NCI-H1436 (cell line): ENCODE measurements around the gene RAPGEF1.
"Not testable (repeated sequence)": the region's sequence is repeated elsewhere in the genome, so short reads cannot be mapped to it uniquely, and the experiment has no call there.

Experiments
- DNase-seq: peaks from one replicate; lab custom pipeline; 2025; lab: John Stamatoyannopoulos, UW

RAPGEF1 gene, protein sequence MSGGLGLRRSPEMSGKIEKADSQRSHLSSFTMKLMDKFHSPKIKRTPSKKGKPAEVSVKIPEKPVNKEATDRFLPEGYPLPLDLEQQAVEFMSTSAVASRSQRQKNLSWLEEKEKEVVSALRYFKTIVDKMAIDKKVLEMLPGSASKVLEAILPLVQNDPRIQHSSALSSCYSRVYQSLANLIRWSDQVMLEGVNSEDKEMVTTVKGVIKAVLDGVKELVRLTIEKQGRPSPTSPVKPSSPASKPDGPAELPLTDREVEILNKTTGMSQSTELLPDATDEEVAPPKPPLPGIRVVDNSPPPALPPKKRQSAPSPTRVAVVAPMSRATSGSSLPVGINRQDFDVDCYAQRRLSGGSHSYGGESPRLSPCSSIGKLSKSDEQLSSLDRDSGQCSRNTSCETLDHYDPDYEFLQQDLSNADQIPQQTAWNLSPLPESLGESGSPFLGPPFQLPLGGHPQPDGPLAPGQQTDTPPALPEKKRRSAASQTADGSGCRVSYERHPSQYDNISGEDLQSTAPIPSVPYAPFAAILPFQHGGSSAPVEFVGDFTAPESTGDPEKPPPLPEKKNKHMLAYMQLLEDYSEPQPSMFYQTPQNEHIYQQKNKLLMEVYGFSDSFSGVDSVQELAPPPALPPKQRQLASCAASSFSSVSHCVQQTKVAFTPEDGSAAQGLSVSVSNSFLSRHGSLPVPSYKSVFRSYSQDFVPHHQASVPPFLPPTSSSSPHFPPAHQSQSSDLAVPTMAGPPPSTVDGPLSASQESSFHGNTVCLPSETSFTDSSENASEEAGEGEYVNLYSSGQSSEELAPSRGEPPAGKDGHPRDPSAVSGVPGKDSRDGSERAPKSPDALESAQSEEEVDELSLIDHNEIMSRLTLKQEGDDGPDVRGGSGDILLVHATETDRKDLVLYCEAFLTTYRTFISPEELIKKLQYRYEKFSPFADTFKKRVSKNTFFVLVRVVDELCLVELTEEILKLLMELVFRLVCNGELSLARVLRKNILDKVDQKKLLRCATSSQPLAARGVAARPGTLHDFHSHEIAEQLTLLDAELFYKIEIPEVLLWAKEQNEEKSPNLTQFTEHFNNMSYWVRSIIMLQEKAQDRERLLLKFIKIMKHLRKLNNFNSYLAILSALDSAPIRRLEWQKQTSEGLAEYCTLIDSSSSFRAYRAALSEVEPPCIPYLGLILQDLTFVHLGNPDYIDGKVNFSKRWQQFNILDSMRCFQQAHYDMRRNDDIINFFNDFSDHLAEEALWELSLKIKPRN (N-terminal part only)

DNA sequence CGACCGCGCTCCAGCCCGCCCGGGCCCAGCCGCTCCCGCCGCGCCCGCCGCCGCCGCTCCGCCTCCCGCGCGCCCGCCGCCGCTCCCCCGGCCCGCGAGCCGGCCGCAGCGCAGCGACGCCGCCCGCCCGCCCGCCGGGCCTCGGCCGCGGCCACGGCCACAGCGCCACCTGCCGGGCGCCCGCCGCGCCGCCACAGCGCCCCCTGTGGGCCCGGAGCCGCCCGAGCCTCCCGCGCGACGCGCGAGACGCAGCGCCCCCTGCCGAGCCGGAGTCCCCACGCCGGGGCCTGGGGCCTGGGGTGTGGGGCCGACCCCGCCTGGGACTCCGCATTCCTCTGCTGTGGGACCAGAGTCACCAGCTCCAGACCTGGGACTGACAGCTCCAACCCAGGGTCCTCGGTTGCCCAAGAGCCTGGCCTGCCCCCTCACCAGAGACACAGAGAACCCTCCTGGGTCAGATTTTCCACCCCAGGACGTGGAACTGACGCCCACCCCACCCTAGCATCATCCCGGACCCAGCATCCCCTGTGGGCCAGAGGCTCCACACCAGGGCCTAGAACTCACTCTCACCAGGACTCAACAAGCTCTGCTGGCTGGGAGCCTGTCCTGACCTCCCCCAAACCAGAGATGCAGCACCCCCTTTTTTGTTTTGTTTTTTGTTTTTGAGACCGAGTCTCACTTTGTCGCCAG lies at the start of gene RAPGEF1:
Gene RAPGEF1, minus strand, starts transcription at position 118 of the 690 bp plus-strand sequence. CDS start 246 bp downstream, outside the sequence.
- DNase-seq = peak; percentile 37

DNA sequence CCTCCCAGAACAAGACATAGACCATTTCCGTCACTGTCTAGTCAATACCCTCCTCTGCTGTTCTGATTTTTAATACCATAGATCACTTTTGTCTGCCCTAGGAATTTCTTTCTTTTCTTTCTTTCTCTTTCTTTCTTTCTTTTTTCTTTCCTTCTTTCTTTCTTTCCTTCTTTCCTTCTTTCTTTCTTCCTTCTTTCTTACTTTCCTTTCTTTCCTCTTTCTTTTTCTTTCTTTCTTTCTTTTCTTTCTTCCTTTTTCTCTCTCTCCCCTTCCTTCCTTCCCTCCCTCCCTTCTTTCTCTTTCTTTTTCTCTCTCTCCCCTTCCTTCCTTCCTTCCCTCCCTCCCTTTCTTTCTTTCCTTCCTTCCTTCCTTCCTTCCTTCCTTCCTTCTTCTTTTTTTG lies 49.0 kb upstream of the RAPGEF1 start:
- no peak for DNase-seq

DNA sequence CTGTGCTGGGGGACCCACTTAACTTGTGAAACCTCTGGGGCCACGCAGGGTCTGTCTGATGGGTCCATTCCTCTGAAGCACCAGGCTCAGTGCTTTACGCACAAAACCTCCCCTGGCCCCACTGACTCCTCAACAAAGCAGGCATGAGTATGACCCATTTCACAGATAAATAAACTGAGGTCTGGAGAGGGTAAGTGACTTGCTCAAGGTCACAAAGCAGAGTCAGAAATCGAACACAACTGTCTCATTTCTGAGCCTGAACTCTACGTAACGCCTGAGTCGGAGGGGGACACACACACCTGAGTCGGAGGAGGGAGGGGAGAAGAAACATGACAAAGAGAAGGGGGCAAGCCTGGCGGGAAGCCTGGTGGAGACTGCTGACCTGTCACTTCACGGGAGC lies 48.0 kb upstream of the RAPGEF1 start:
- no peak for DNase-seq

DNA sequence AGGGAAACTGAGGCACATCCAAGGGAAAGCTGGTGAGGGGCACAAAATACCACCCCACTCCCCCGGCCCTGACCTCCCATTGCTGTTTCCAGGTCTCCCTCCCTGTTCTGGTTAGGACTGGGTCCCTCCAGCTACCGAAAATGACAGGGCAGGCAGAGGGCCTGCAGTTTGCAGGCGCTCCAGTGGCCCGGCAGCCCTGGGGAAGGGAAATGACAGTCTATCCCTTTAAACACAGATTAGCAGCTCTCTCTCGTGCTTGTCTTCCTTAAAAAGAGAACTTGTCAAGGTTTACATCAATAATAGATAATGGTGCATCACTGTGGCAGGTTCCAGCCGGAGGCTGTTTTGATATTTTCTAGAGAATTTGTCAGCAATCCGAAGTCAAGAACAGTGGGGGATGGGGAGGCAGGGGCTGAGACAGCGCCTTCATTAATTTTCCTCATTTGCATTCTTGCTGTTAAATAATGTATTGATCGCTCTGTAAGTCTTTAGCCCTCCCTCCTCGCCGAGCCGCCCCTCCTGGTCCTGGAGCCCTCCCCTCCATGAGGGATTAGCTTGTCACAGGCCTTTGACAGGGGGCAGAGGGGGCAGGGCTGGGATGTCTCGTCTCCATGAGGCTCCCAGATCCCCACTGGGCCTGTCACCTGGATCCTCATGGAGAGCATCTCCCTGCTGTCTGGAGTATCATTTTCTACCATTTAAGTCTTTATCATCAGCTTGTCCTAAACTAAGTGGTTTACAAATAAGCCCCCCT lies 45.0 kb upstream of the RAPGEF1 start:
- DNase-seq = no peak

DNA sequence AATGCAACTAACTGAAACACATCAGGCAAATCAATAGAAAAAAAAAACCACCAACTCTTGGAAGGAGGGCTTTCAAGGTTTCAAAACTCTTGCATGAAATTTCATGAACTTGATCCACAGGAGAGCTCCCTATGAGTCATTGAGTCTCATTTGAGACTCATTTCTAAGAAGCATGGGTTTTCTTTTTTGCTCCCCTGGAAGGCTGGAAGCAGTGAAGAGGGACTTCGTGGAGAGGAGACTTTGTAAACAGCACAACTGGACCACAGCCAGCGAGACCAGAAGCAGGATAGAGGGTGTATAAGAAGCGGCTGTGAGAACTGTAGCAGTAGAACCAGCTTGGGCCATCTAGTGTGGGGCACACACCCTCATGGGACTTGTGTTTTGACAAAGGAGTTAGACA lies 41.2 kb upstream of the RAPGEF1 start:
- DNase-seq = no peak

DNA sequence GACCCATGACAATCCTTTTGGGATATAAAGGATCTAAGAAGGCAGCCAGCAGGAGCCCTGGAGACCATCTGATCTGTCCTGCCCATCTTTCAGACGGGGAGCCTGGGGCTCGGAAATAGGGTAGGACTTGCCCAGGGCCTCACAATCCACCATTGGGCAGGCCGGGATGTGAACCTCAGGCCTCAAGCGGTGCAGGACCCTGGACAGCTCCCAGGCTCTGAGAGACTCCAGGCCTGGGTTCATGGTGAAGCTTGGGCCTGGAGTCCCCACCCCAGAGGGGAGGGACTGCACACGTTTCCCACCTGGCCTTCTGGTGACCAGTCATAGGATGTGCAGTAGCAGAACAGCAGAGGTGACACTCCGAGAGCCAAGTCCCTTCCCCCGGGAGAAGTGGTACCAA lies 36.6 kb upstream of the RAPGEF1 start:
- DNase-seq = no peak

DNA sequence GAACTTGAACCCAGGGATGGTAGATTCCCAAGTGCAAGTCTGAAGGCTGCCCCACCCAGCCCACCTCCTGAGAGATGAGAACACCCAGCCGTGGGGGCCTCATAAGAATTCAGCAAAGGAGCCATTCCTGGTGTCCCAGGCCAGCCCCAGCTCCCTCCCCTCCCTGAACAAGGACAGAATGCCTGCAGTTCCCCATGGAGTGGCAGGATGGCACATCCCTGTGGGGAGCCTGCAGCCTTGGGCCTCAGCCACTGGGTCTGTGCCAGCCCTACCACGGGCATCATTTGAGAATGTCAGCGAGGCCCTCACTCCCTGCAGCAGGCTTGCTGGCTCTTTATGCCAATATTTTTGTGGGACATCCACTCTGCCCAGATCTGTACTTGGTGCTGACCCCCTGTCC lies 36.2 kb upstream of the RAPGEF1 start:
- no peak for DNase-seq

DNA sequence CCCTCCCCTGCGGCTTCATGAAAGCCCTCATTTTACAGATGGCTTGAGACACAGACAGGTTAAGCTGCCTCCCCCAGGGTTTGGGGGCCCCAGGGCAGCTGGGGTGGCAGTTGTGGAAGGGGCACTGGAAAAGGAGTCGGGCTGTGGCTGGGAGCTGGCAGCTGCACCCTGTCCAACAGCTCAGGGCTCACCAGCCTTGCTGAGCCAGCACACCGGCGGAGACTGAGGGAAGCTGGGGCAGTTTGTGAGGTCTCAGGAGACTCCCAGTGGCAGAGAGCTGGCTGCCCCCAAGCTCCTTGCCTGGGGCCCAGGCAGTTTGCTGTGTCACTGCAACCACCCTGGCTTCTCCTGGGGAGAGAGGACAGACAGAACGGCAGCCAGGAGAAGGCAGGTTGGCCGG lies 34.8 kb upstream of the RAPGEF1 start:
- DNase-seq = no peak

DNA sequence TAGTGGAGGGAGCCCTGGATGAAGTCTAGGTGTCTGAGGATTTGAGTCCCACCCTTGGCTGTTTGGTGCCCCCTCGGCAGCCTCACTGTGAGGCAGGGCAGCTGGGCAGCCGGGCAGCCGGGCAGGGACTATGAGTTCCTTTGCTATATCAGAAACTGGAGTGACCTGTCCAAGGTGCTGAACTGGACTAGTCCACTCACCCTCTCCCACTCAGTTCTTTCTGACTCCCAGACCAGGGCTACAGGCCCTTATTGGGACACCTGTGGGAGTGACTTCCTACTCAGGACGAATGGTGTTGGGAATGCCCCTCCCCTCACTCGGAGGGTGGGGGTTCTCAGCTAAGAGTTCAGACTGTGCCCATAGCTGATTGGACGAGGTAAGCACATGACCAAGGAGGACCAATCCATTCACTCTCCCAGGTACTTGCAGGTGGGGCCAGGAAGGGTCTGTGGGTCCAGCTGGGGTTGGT lies 34.1 kb upstream of the RAPGEF1 start:
- peak; percentile 9 for DNase-seq

DNA sequence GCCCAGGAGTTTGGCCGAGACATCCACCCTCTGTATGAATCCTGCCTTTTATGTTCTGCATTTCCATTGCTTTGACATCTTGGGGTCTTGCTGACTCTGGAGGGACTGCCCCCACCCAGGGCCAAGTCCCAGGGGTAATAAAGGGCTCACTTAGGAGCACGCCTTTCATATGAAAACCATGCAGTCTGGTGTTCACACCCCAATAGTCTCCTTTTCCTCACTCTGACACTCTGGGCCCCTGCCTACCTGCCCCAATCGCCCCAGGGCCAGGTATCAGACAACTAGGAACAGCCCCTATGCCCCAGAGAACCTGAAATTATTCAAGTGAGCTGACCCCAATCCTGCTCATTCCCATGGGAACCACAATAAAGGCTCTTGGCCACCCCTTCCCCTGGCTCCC lies 33.1 kb upstream of the RAPGEF1 start:
- no peak for DNase-seq

DNA sequence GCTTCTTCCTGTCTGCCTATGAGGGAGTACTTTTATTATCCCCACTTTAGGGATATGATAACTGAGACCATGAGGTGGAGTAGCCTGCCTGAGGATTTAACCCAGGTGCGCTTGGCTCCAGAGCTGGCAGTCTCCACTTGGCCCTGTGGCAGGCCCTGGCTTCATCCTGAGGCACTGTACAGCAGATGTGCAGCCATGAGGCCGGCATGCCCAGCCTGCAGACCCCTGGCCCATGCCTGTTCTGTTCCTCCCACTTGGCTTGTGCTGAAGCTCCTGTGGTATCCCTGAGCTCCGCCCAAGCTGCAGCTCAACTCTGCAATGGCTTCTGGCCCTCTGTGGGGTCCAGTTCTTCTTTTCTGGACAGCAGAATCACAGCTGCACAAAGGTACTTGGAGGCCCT lies 31.8 kb upstream of the RAPGEF1 start:
- no peak for DNase-seq

DNA sequence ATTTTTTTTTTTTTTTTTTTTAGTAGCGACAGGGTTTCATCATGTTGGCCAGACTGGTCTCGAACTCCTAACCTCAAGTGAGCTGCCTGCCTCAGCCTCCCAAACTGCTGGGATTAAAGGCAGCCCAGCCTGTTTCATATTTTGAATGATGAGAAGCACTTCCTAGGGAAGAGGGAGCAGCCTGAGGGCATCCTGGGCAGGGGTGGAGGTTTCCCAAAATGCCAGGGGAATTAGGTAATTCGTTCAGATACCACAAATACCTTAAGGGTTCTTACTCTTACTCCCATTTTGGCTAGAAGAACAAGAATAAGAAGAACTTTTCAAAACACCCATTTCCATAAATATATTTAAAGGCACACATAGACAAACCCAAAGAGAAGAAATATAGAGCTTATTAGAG lies 29.5 kb upstream of the RAPGEF1 start:
- DNase-seq = no peak

DNA sequence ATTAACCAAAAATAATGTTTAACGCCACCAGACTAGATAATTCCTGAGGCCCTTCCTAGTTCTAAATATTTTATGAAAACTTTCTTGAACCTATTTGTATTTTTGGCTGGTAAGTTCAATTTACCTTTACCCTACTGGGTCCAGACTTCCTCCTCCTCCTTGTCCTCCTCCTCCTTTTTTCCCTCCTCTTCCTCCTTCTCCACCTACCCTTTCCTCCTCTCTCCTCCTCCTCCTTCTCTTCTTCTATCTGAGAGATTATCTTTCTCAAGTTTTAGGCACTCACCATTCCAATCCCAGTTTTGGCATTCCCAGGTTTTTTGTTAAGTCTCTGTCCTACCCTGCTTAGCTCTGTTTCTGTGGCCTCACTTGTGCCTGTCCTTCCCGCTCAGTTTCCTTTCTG lies 24.7 kb upstream of the RAPGEF1 start:
- DNase-seq = no peak

DNA sequence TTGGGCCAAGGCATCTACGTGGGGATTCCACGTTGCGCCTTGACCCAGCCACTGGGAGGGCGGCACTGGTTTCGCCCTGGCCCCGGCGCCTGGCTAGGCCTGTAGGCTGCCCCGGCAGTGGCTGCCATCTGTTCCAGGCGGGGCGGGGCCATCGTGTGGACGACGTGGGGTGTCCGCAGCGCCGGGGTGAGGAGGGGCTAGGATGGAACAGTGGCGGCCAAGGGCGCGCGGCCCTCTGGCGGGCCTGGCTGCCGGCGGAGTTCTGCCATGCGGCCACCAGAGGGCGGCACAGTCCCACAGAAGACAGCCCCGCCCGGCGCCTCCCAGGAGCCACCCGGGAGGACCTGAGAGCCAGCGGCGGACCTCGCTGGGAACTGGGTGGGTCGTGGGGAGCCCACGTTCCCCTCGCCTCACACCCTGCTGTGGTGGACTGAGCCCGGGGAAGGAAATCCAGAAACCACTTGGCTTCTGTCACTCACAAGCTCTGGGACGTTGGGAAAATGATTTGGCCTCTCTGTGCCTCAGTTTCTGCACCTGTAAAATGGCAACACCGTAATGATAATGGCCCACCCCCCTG lies 22.6 kb upstream of the RAPGEF1 start:
- peak; percentile 76 for DNase-seq

DNA sequence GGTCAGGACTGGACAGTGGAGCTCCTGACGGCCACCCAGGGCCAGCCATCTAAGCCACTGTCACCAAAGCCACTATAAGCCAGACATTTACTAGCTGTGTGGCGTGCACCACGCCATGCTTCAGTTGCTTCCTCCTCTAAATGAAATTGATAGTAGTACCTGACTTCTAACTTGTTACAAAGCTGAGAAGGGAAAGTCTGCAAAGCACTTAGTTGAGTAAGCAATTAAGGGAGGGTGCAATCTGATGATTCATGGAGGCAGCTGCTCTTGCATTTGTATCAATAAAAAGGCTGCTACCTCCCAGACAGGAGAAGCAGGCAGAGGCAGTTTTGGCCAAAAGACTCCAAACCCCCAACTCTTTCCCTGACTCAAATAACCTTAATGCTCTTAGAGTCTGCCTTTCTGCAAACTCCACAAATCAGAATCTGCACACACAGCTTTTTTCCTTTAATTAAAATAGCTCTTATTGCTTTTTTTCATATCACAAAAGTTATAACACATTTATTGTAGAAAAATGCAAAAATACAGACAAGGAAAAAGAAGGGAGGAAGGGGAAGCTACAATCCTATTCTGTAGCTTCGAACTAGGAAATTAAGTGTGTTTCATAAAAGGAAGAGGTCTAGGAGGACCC lies 19.3 kb upstream of the RAPGEF1 start:
- peak; percentile 31 for DNase-seq

DNA sequence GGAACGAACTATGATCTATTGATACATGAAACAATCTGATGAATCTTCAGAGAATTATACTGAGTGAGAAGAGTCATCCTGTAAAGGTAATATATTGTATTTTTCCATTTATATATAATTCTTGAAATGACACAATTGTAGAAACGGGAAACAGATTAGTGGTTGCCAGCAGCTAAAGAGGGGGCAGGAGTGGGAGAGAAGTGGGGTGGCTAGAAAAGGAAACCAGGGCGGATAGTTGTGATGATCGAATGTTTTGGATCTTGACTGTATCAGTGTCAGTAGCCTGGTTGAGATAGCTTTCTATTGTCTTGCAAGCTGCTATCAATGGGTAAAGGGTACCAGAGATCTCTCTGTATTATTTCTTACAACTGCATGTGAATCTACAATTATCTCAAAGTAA lies 17.7 kb upstream of the RAPGEF1 start:
- no peak for DNase-seq

DNA sequence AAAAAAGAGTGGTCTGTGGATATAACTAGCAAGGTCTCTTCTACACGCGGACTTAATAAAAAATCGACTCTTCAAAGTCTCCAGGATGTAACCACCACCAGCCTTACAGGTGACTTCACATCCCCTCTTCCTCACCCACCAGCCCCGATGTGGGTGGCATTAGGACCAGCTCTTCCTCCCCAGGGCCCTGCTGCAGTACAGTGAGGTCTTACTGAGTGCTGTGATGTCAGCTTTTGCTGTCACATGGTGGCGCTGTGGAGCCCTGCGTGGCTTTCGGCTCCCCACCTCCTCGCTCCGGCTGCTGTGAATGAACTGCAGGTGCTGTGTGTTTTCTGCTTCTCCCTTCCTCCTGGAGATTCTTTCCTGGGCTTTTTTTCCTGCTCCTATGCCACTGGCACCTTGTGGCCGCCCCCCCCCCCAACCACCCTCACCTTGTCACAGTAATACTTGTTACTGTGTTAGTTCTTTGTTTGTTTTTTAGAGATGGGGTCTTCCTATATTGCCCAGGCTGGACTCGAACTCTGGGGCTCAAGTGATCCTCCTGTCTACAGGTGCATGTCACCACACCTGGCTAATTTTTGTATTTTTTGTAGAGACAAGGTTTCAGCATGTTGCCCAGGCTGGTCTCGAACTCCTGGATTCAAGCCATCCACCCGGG lies 15.8 kb upstream of the RAPGEF1 start:
- peak; percentile 86 for DNase-seq

DNA sequence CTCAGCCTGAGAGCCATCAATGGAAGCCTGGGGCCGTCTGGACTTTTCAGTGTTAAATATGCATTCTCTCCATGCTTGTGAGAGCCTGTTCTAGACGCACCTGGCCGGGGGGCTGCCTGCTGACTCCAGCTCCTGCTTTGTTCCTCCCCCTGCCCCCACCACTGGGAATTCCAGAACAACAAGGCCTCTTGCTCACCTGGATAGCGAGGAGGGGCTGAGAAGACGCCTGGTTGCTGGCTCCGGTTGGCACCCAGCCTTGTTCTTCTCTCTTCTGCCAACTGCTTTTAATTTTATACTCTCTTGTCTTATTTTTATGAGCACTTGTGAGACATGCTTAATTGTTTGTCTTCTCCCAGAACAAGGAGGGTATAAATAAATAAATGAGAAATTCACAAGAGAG lies 15.0 kb upstream of the RAPGEF1 start:
- no peak for DNase-seq

DNA sequence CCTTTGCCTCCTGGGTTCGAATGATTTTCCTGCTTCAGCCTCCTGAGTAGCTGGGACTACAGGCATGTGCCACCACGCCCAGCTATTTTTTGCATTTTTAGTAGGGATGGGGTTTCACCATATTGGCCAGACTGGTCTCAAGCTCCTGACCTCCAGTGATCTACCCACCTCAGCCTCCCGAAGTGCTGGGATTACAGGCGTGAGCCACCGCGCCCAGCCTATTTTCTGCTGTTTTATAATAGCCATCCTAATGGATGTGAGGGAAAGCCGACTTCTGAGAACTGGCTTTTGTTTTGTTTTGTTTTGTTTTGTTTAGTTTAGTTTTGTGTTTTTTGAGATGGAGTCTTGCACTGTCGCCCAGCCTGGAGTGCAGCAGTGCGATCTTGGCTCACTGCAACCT lies 13.9 kb upstream of the RAPGEF1 start:
- not testable (repeated sequence) for DNase-seq
